ENCODE data around the gene PIEZO2. TPM values are rescaled to one million over a fixed set of nuclear protein-coding genes. Genes with fewer than 3 reads are reported as not detected.

The PIEZO2 gene
- total RNA-seq, 1 donor from 2014 or later, result 50.1 TPM

GRCh38 chr18:11037533-11038240 lies 111.7 kb downstream of the PIEZO2 start:
- no peak overlapping the region for H3K4me3 Mint-ChIP-seq (ENCODE audit: unreplicated experiment)
- no peaks in the 10 kb centered on the region for H3K36me3 Mint-ChIP-seq (ENCODE audit: unreplicated experiment)
- peaks cover 9% of the 10 kb centered on the region for H3K9me3 Mint-ChIP-seq (ENCODE audit: unreplicated experiment)
- TF ChIP-seq, protein P1, sequence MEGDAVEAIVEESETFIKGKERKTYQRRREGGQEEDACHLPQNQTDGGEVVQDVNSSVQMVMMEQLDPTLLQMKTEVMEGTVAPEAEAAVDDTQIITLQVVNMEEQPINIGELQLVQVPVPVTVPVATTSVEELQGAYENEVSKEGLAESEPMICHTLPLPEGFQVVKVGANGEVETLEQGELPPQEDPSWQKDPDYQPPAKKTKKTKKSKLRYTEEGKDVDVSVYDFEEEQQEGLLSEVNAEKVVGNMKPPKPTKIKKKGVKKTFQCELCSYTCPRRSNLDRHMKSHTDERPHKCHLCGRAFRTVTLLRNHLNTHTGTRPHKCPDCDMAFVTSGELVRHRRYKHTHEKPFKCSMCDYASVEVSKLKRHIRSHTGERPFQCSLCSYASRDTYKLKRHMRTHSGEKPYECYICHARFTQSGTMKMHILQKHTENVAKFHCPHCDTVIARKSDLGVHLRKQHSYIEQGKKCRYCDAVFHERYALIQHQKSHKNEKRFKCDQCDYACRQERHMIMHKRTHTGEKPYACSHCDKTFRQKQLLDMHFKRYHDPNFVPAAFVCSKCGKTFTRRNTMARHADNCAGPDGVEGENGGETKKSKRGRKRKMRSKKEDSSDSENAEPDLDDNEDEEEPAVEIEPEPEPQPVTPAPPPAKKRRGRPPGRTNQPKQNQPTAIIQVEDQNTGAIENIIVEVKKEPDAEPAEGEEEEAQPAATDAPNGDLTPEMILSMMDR (IDR thresholded peaks at IDR 0.05; ENCODE audit: partially characterized antibody, unreplicated experiment), result no peak
- H3K27me3 Mint-ChIP-seq (ENCODE audit: unreplicated experiment), result peaks cover 2% of the 10 kb centered on the region
- DNase-seq, result no peak
- H3K27ac Mint-ChIP-seq (ENCODE audit: unreplicated experiment), result no peak overlapping the region
- H3K4me1 Mint-ChIP-seq (ENCODE audit: low read depth, unreplicated experiment), result peaks cover 22% of the 10 kb centered on the region

DNA sequence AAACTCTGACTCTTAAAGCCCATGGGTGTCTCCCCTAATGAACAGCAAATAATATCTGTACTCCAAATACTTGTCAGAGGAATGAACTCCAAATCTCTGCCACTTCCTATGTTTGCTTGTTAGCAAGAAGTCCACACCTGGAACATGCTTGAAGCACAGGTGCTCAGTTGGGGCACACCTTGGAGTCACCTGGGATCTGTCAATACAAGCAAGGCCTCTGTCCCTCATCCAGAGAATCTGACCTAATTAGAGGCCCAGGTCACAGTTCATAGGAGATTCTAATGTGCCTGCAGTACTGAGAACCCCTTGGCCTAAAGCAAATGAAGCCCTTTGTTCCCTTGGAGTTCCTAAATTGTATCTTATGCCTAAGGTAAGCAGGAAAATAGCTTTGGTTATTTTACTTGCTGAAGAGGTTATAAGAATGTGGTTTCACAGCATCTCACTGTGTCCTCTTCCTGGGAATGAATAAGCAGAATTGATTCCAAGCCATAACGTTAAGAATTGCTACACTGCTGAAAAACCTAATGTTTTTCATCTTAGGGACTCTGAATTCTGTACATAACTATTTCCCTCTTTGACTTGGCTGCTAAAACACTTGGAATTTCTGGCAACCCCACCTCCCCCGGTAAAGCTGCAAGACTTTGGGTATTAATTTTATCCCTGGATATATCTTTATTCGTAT lies 113.4 kb downstream of the PIEZO2 start:
- peaks cover 8% of the 10 kb centered on the region for H3K9me3 Mint-ChIP-seq (ENCODE audit: unreplicated experiment)
- H3K36me3 Mint-ChIP-seq (ENCODE audit: unreplicated experiment), result no peaks in the 10 kb centered on the region
- H3K4me1 Mint-ChIP-seq (ENCODE audit: low read depth, unreplicated experiment), result peaks cover 9% of the 10 kb centered on the region
- no peak overlapping the region for H3K4me3 Mint-ChIP-seq (ENCODE audit: unreplicated experiment)
- DNase-seq, result no peak
- no peaks in the 10 kb centered on the region for H3K27me3 Mint-ChIP-seq (ENCODE audit: unreplicated experiment)
- H3K27ac Mint-ChIP-seq (ENCODE audit: unreplicated experiment), result no peak overlapping the region
- TF ChIP-seq, protein P1 (IDR thresholded peaks at IDR 0.05; ENCODE audit: partially characterized antibody, unreplicated experiment), result no peak

DNA sequence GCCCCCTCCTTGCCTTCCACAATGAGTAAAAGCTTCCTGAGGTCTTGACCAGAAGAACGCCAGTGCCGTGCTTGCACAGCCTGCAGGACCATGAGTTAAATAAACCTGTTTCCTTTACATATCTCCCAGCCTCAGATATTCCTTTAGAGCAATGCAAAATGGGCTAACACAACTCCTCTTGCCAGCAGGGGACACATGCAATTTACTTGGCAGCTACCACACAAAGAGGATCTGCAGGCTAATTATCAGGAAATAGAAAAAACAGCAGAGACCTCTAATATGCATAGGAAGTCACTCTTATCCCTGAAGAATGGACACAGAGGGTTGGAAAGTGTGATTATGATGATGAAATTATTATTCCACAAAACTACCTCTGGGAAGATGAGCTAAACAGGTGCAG lies 114.0 kb downstream of the PIEZO2 start:
- H3K27ac Mint-ChIP-seq (ENCODE audit: unreplicated experiment), result no peak overlapping the region
- H3K9me3 Mint-ChIP-seq (ENCODE audit: unreplicated experiment), result peaks cover 8% of the 10 kb centered on the region
- no peaks in the 10 kb centered on the region for H3K36me3 Mint-ChIP-seq (ENCODE audit: unreplicated experiment)
- H3K4me3 Mint-ChIP-seq (ENCODE audit: unreplicated experiment), result no peak overlapping the region
- no peak for DNase-seq
- H3K4me1 Mint-ChIP-seq (ENCODE audit: low read depth, unreplicated experiment), result peaks cover 7% of the 10 kb centered on the region
- H3K27me3 Mint-ChIP-seq (ENCODE audit: unreplicated experiment), result peaks cover 1% of the 10 kb centered on the region
- TF ChIP-seq, protein P1 (IDR thresholded peaks at IDR 0.05; ENCODE audit: partially characterized antibody, unreplicated experiment), result no peak

DNA sequence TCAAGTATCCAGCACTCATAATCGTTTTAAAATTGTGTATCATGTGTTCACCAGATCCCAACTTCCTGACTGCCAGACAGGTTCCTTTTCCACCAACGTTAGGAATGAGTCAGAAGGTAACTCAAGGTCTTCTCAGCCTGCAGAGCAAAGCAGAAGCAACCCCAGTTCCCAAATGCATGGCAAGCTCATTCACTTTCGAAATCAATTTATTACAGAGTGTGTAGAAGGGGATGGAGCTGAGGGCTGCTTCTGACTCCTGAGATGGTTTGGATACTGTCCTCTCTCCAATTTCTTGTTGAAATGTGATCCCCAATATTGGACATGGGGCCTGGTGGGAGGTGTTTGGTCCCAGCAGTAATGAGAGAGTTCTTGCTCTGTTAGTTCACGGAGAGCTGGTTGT lies 114.5 kb downstream of the PIEZO2 start:
- Mint-ChIP-seq H3K4me3 (ENCODE audit: unreplicated experiment) (no peak overlapping the region), H3K27me3 (ENCODE audit: unreplicated experiment) (peaks cover 1% of the 10 kb centered on the region), H3K9me3 (ENCODE audit: unreplicated experiment) (peaks cover 8% of the 10 kb centered on the region), H3K36me3 (ENCODE audit: unreplicated experiment) (peaks cover 1% of the 10 kb centered on the region), H3K4me1 (ENCODE audit: low read depth, unreplicated experiment) (peaks cover 7% of the 10 kb centered on the region), H3K27ac (ENCODE audit: unreplicated experiment) (no peak overlapping the region)
- TF ChIP-seq, protein P1 (IDR thresholded peaks at IDR 0.05; ENCODE audit: partially characterized antibody, unreplicated experiment), result no peak
- no peak for DNase-seq

- Mint-ChIP-seq H3K9me3 (ENCODE audit: unreplicated experiment) (peaks cover 8% of the 10 kb centered on the region), H3K36me3 (ENCODE audit: unreplicated experiment) (peaks cover 11% of the 10 kb centered on the region), H3K27me3 (ENCODE audit: unreplicated experiment) (peaks cover 4% of the 10 kb centered on the region), H3K4me1 (ENCODE audit: low read depth, unreplicated experiment) (peaks cover 4% of the 10 kb centered on the region), H3K27ac (ENCODE audit: unreplicated experiment) (no peak overlapping the region), H3K4me3 (ENCODE audit: unreplicated experiment) (no peak overlapping the region)
- DNase-seq, result no peak
- TF ChIP-seq, protein P1 (IDR thresholded peaks at IDR 0.05; ENCODE audit: partially characterized antibody, unreplicated experiment), result no peak
Measured at GRCh38 chr18:11033503-11033902, 115.9 kb downstream of the PIEZO2 start.

Measured in glutamatergic neuron (in vitro differentiated cells).